ENCODE measurements around the gene SOX2.

SOX2 gene

GRCh38 chr3:181735911-181736310 is 24.2 kb downstream of the SOX2 start:
- TF ChIP-seq, protein P1, sequence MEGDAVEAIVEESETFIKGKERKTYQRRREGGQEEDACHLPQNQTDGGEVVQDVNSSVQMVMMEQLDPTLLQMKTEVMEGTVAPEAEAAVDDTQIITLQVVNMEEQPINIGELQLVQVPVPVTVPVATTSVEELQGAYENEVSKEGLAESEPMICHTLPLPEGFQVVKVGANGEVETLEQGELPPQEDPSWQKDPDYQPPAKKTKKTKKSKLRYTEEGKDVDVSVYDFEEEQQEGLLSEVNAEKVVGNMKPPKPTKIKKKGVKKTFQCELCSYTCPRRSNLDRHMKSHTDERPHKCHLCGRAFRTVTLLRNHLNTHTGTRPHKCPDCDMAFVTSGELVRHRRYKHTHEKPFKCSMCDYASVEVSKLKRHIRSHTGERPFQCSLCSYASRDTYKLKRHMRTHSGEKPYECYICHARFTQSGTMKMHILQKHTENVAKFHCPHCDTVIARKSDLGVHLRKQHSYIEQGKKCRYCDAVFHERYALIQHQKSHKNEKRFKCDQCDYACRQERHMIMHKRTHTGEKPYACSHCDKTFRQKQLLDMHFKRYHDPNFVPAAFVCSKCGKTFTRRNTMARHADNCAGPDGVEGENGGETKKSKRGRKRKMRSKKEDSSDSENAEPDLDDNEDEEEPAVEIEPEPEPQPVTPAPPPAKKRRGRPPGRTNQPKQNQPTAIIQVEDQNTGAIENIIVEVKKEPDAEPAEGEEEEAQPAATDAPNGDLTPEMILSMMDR (IDR thresholded peaks at IDR 0.05; ENCODE audit: low read depth, low read length) = no peak
- no peak for TF ChIP-seq EZH2phosphoT487 (IDR thresholded peaks at IDR 0.05; ENCODE audit: low read depth)
- H3K9me3 ChIP-seq (ENCODE audit: insufficient read depth, low read length) = no peaks in the 10 kb centered on the region
- H3K4me3 ChIP-seq (ENCODE audit: low read length) = no peak overlapping the region
- H3K4me1 ChIP-seq (ENCODE audit: low read length) = no peaks in the 10 kb centered on the region
- no peak overlapping the region for H3K4me2 ChIP-seq (ENCODE audit: low read length)
- no peaks in the 10 kb centered on the region for H4K20me1 ChIP-seq (ENCODE audit: insufficient read depth, low read length)
- H3K9ac ChIP-seq (ENCODE audit: low read length) = no peak overlapping the region
- no peaks in the 10 kb centered on the region for H3K27me3 ChIP-seq (ENCODE audit: low read depth, low read length)
- no peaks in the 10 kb centered on the region for H3K79me2 ChIP-seq (ENCODE audit: low read length)
- no peak overlapping the region for H3K27ac ChIP-seq (ENCODE audit: low read length)
- no peaks in the 10 kb centered on the region for H3K36me3 ChIP-seq (replicated peaks; ENCODE audit: low read depth, low read length)
- H2AFZ ChIP-seq (ENCODE audit: low read depth, low read length) = no peak overlapping the region

DNA sequence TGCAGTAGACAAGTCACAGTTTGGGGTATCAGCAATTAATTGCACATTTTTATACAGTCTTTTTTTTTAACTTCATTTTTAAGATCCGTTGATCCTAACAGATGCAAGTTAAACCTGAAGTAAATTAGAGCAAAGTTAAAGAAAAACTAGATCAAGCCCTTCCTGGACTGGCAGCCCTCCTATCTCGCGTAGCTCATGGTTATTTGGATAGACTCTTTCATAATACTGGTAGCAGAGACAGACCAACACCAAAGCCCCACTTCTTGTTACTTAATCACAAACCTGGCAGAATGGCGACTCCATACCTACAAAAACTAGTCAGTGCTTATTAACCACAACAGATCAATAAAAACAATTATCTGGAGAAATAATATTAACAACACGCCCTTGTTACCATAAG is 26.8 kb downstream of the SOX2 start:
- H3K9me3 ChIP-seq (ENCODE audit: insufficient read depth, low read length) = no peaks in the 10 kb centered on the region
- no peak overlapping the region for H3K9ac ChIP-seq (ENCODE audit: low read length)
- H3K4me2 ChIP-seq (ENCODE audit: low read length) = no peak overlapping the region
- no peak overlapping the region for H2AFZ ChIP-seq (ENCODE audit: low read depth, low read length)
- TF ChIP-seq, protein P1 (IDR thresholded peaks at IDR 0.05; ENCODE audit: low read depth, low read length) = no peak
- no peak for TF ChIP-seq EZH2phosphoT487 (IDR thresholded peaks at IDR 0.05; ENCODE audit: low read depth)
- H3K79me2 ChIP-seq (ENCODE audit: low read length) = no peaks in the 10 kb centered on the region
- H3K4me3 ChIP-seq (ENCODE audit: low read length) = no peak overlapping the region
- no peak overlapping the region for H3K27ac ChIP-seq (ENCODE audit: low read length)
- H3K27me3 ChIP-seq (ENCODE audit: low read depth, low read length) = no peaks in the 10 kb centered on the region
- H3K36me3 ChIP-seq (replicated peaks; ENCODE audit: low read depth, low read length) = no peaks in the 10 kb centered on the region
- no peaks in the 10 kb centered on the region for H3K4me1 ChIP-seq (ENCODE audit: low read length)
- no peaks in the 10 kb centered on the region for H4K20me1 ChIP-seq (ENCODE audit: insufficient read depth, low read length)

GRCh38 chr3:181739628-181740027 is 27.9 kb downstream of the SOX2 start:
- no peaks in the 10 kb centered on the region for H3K9me3 ChIP-seq (ENCODE audit: insufficient read depth, low read length)
- H3K9ac ChIP-seq (ENCODE audit: low read length) = no peak overlapping the region
- H2AFZ ChIP-seq (ENCODE audit: low read depth, low read length) = no peak overlapping the region
- no peak for TF ChIP-seq EZH2phosphoT487 (IDR thresholded peaks at IDR 0.05; ENCODE audit: low read depth)
- TF ChIP-seq, protein P1 (IDR thresholded peaks at IDR 0.05; ENCODE audit: low read depth, low read length) = no peak
- H3K4me1 ChIP-seq (ENCODE audit: low read length) = no peaks in the 10 kb centered on the region
- no peak overlapping the region for H3K27ac ChIP-seq (ENCODE audit: low read length)
- no peak overlapping the region for H3K4me3 ChIP-seq (ENCODE audit: low read length)
- no peak overlapping the region for H3K4me2 ChIP-seq (ENCODE audit: low read length)
- H4K20me1 ChIP-seq (ENCODE audit: insufficient read depth, low read length) = no peaks in the 10 kb centered on the region
- no peaks in the 10 kb centered on the region for H3K27me3 ChIP-seq (ENCODE audit: low read depth, low read length)
- no peaks in the 10 kb centered on the region for H3K79me2 ChIP-seq (ENCODE audit: low read length)
- H3K36me3 ChIP-seq (replicated peaks; ENCODE audit: low read depth, low read length) = no peaks in the 10 kb centered on the region

GRCh38 chr3:181741417-181741816 is 29.7 kb downstream of the SOX2 start:
- no peaks in the 10 kb centered on the region for H3K27me3 ChIP-seq (ENCODE audit: low read depth, low read length)
- H3K36me3 ChIP-seq (replicated peaks; ENCODE audit: low read depth, low read length) = no peaks in the 10 kb centered on the region
- no peak for TF ChIP-seq EZH2phosphoT487 (IDR thresholded peaks at IDR 0.05; ENCODE audit: low read depth)
- TF ChIP-seq, protein P1 (IDR thresholded peaks at IDR 0.05; ENCODE audit: low read depth, low read length) = no peak
- no peak overlapping the region for H3K9ac ChIP-seq (ENCODE audit: low read length)
- H3K4me1 ChIP-seq (ENCODE audit: low read length) = no peaks in the 10 kb centered on the region
- no peak overlapping the region for H2AFZ ChIP-seq (ENCODE audit: low read depth, low read length)
- no peak overlapping the region for H3K4me2 ChIP-seq (ENCODE audit: low read length)
- no peaks in the 10 kb centered on the region for H3K79me2 ChIP-seq (ENCODE audit: low read length)
- H3K4me3 ChIP-seq (ENCODE audit: low read length) = no peak overlapping the region
- no peaks in the 10 kb centered on the region for H4K20me1 ChIP-seq (ENCODE audit: insufficient read depth, low read length)
- no peaks in the 10 kb centered on the region for H3K9me3 ChIP-seq (ENCODE audit: insufficient read depth, low read length)
- H3K27ac ChIP-seq (ENCODE audit: low read length) = no peak overlapping the region

Measured in OCI-LY3 (cell line).